K562 treated with DMSO at 1 percent for 48 hours (cell line): ENCODE results near the gene PIK3C2G. TPM values are rescaled to one million over a fixed set of nuclear protein-coding genes. Genes with fewer than 3 reads are reported as not detected.

ENCODE experiments used
- total RNA-seq: library from RNA; unstranded; fragments of 300-600 nt; gene quantifications from 2 replicates; pipeline ENCODE4 v1.2.3, GENCODE V29; 2022; ENCODE audit warnings: low replicate concordance; ENCODE audit errors: extremely low read depth

Gene PIK3C2G, protein sequence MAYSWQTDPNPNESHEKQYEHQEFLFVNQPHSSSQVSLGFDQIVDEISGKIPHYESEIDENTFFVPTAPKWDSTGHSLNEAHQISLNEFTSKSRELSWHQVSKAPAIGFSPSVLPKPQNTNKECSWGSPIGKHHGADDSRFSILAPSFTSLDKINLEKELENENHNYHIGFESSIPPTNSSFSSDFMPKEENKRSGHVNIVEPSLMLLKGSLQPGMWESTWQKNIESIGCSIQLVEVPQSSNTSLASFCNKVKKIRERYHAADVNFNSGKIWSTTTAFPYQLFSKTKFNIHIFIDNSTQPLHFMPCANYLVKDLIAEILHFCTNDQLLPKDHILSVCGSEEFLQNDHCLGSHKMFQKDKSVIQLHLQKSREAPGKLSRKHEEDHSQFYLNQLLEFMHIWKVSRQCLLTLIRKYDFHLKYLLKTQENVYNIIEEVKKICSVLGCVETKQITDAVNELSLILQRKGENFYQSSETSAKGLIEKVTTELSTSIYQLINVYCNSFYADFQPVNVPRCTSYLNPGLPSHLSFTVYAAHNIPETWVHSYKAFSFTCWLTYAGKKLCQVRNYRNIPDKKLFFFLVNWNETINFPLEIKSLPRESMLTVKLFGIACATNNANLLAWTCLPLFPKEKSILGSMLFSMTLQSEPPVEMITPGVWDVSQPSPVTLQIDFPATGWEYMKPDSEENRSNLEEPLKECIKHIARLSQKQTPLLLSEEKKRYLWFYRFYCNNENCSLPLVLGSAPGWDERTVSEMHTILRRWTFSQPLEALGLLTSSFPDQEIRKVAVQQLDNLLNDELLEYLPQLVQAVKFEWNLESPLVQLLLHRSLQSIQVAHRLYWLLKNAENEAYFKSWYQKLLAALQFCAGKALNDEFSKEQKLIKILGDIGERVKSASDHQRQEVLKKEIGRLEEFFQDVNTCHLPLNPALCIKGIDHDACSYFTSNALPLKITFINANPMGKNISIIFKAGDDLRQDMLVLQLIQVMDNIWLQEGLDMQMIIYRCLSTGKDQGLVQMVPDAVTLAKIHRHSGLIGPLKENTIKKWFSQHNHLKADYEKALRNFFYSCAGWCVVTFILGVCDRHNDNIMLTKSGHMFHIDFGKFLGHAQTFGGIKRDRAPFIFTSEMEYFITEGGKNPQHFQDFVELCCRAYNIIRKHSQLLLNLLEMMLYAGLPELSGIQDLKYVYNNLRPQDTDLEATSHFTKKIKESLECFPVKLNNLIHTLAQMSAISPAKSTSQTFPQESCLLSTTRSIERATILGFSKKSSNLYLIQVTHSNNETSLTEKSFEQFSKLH (N-terminal part only)
- not detected in 2 replicates for total RNA-seq

DNA sequence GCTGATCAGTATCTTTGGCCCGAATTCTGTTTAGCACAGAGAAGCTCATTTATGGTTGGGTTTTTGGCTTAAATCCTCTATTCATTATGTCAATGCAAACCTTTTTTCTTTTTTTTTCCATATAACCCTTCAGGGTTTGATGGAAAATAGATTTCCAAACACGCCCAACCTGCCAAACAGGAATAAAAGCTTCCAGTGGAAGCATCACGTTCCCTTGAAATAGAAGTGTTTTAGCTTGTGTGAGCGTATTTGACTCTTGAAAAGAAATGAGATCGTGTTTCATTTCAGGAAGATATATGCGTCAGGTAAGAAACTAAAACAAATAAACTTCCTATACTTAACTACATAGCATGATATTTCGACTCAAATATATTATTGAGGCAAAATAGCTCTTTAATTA lies at the start of gene PIK3C2G:
Gene PIK3C2G (plus strand): TSS at position 246 of the 400 bp plus-strand sequence. CDS start 20,564 bp downstream, outside the sequence.

Other genes starting within 250 kb of the PIK3C2G start
- gene RERGL, start 171.3 kb upstream of the PIK3C2G start, total RNA-seq: not detected in 2 replicates